ENCODE measurements around the gene CCL17. TPM values are rescaled to one million over a fixed set of nuclear protein-coding genes. Genes with fewer than 3 reads are reported as not detected.
"Not testable (repeated sequence)": the region's sequence is repeated elsewhere in the genome, so short reads cannot be mapped to it uniquely, and the experiment has no call there.

The CCL17 gene
- total and polyA plus RNA-seq, 10 of the 15 experiments (the other 5 are each of a cell fraction or from before 2014, with no cell fraction given), result 1.2 to 84.9 (median 34.2) TPM

DNA sequence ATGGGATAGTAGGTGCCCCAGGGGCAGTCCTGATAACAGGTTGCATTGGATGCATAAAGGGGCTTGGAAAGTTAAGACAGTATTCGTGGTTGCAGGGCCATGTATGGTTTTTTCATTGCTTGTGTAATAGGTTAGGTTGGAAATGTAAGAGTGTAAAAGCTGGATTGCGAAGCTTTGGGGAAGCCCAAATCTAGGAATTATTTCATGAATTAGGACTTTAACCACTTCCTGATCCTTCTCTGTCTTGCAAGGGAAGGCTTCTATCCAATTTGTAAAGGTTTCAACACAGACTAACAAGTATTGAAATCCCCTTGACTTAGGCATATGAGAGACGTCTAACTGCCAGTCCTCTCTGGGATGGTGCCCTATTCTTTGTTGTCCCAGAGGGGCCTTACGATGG is 7.8 kb upstream of the CCL17 start:
- ATAC-seq, result no peak
- CTCF ChIA-PET, result interaction anchor here (1.2 kb wide), 1 partner anchor 15 kb away, joined by 3 read pairs; no protein-coding TSS in a partner anchor

DNA sequence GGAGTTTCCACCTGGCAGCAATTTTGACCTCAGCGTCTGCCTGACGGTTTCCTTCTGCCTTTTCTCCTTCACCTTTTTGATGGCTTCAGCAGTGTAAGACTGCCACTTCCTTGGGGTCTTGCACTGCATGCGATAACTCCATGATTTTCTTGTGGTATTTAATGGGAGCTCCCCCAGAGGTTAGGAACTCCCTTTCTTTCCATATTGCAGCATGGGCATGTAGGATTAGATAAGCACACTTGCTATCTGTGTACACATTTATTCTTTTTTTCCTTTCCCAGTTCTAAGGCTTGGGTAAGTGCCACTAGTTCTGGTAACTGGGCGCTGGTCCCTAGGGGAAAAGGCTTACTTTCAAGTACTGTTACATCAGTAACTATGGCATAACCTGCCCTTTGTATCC is 7.1 kb upstream of the CCL17 start:
- CTCF ChIA-PET, result interaction anchor here (1.2 kb wide), 1 partner anchor 92 kb away, joined by 3 read pairs; no protein-coding TSS in a partner anchor
- POLR2A ChIA-PET, result not testable (repeated sequence)

More for the DNA sequence above, 7.8 kb upstream of the CCL17 start:
- DNase-seq (ENCODE audit: low read depth, low spot score) (no peak), FAIRE-seq (no peak)
- in situ Hi-C loops (cut with MboI), result no loop called here
- Histone ChIP-seq H4K20me1 (ENCODE audit: control insufficient read depth, insufficient read depth) (no peaks in the 10 kb centered on the region), H2AFZ (ENCODE audit: control insufficient read depth, low read depth, low read length) (no peak overlapping the region), H3K4me2 (ENCODE audit: control insufficient read depth, insufficient read depth) (no peak overlapping the region), H3K36me3 (ENCODE audit: control insufficient read depth in 2 of 2, insufficient read depth in 2 of 2, low read length in 1 of 2) (no peaks in the 10 kb centered on the region), H3K79me2 (ENCODE audit: control insufficient read depth, insufficient read depth, low read length) (no peaks in the 10 kb centered on the region), H3K27ac (ENCODE audit: control insufficient read depth, insufficient read depth) (no peak overlapping the region), H3K9ac (ENCODE audit: control insufficient read depth, insufficient read depth, low read length) (no peak overlapping the region), H3K27me3 (replicated peaks in 1 of 2; ENCODE audit: control insufficient read depth in 2 of 2, insufficient read depth in 2 of 2, low read length in 1 of 2) (no peaks in the 10 kb centered on the region), H3K4me1 (ENCODE audit: control insufficient read depth, insufficient read depth, low read length) (peaks cover 4% of the 10 kb centered on the region), H3K4me3 (no peak overlapping the region), H3K9me3 (replicated peaks; ENCODE audit: control insufficient read depth, insufficient read depth, low read length) (no peaks in the 10 kb centered on the region; the same call in 2 of the 3 replicates)
- ChIA-PET SMC1A (ENCODE audit: uncharacterized antibody, unreplicated experiment) (interaction anchor here (3.4 kb wide), 1 partner anchor 16 kb away, joined by 10 read pairs; no protein-coding TSS in a partner anchor), RAD21 (ENCODE audit: unreplicated experiment) (no interaction called here), POLR2A (no interaction called here)
- TF ChIP-seq, protein P1, sequence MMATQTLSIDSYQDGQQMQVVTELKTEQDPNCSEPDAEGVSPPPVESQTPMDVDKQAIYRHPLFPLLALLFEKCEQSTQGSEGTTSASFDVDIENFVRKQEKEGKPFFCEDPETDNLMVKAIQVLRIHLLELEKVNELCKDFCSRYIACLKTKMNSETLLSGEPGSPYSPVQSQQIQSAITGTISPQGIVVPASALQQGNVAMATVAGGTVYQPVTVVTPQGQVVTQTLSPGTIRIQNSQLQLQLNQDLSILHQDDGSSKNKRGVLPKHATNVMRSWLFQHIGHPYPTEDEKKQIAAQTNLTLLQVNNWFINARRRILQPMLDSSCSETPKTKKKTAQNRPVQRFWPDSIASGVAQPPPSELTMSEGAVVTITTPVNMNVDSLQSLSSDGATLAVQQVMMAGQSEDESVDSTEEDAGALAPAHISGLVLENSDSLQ (IDR thresholded peaks at IDR 0.05), result no peak
- TF ChIP-seq RCOR1 (conservative IDR thresholded peaks at IDR 0.05; ENCODE audit: low read depth, low read length) (no peak), ZNF217 (IDR thresholded peaks at IDR 0.05) (no peak), DPF2 (IDR thresholded peaks at IDR 0.05) (no peak)
- TF ChIP-seq, protein P2, sequence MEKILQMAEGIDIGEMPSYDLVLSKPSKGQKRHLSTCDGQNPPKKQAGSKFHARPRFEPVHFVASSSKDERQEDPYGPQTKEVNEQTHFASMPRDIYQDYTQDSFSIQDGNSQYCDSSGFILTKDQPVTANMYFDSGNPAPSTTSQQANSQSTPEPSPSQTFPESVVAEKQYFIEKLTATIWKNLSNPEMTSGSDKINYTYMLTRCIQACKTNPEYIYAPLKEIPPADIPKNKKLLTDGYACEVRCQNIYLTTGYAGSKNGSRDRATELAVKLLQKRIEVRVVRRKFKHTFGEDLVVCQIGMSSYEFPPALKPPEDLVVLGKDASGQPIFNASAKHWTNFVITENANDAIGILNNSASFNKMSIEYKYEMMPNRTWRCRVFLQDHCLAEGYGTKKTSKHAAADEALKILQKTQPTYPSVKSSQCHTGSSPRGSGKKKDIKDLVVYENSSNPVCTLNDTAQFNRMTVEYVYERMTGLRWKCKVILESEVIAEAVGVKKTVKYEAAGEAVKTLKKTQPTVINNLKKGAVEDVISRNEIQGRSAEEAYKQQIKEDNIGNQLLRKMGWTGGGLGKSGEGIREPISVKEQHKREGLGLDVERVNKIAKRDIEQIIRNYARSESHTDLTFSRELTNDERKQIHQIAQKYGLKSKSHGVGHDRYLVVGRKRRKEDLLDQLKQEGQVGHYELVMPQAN (conservative IDR thresholded peaks at IDR 0.05), result no peak
- intact Hi-C loops (cut with micrococcal nuclease; ENCODE audit: unreplicated experiment), result no loop called here
- 82% methylated on average over 4 of the region's 4 CpGs for WGBS (ENCODE audit: insufficient coverage, insufficient replicate concordance, low lambda C conversion rate, missing lambda C conversion rate)
- no TSS peak for BruUV-seq (replicated peaks)

More for the DNA sequence above, 7.1 kb upstream of the CCL17 start:
- BruUV-seq (replicated peaks); H3K79me2 ChIP-seq (ENCODE audit: control insufficient read depth, insufficient read depth, low read length); H3K27me3 ChIP-seq (replicated peaks in 1 of 2; ENCODE audit: control insufficient read depth in 2 of 2, insufficient read depth in 2 of 2, low read length in 1 of 2); H3K4me2 ChIP-seq (ENCODE audit: control insufficient read depth, insufficient read depth); H3K9ac ChIP-seq (ENCODE audit: control insufficient read depth, insufficient read depth, low read length); H3K4me1 ChIP-seq (ENCODE audit: control insufficient read depth, insufficient read depth, low read length); H3K36me3 ChIP-seq (ENCODE audit: control insufficient read depth in 2 of 2, insufficient read depth in 2 of 2, low read length in 1 of 2); DNase-seq (ENCODE audit: low read depth, low spot score); FAIRE-seq; in situ Hi-C loops (cut with MboI); H3K9me3 ChIP-seq (replicated peaks; ENCODE audit: control insufficient read depth, insufficient read depth, low read length); intact Hi-C loops (cut with micrococcal nuclease; ENCODE audit: unreplicated experiment); H4K20me1 ChIP-seq (ENCODE audit: control insufficient read depth, insufficient read depth); H3K27ac ChIP-seq (ENCODE audit: control insufficient read depth, insufficient read depth); ATAC-seq; H2AFZ ChIP-seq (ENCODE audit: control insufficient read depth, low read depth, low read length); RAD21 ChIA-PET (ENCODE audit: unreplicated experiment); H3K4me3 ChIP-seq: not testable (repeated sequence)
- 35% methylated on average over 4 of the region's 4 CpGs for WGBS (ENCODE audit: insufficient coverage, insufficient replicate concordance, low lambda C conversion rate, missing lambda C conversion rate)
- SMC1A ChIA-PET (ENCODE audit: uncharacterized antibody, unreplicated experiment), result interaction anchor here (1.0 to 3.4 kb wide), 3 partner anchors 10 to 28 kb away, joined by 3 to 10 read pairs (median 7); no protein-coding TSS in a partner anchor
